Left renal pelvis (tissue), 4 donors: ENCODE data around the gene CDH13. TPM values are rescaled to one million over a fixed set of nuclear protein-coding genes. Genes with fewer than 3 reads are reported as not detected.

Experiments used
- DNase-seq, 4 donors: peaks; one replicate each; pipeline ENCODE4 v3.0.0-alpha.2; 2013; ENCODE audit warnings: low read depth in 4 of 4, low spot score in 3 of 4
- polyA plus RNA-seq, 4 donors: library from polyadenylated mRNA; unstranded; fragments of 120-200 nt; gene quantifications; one replicate each; pipeline ENCODE4 v1.2.1, GENCODE V29; 2013; ENCODE audit not compliant: insufficient read length in 4 of 4

Gene CDH13
- polyA plus RNA-seq, 4 donors = 4.9 to 18.0 (median 11.3) TPM

GRCh38 chr16:83312015-83312717 is 685.4 kb downstream of the CDH13 start:
- no peak for DNase-seq

- no peak for DNase-seq
These were observed 686.0 kb downstream of the CDH13 start for GRCh38 chr16:83312718-83313245.

DNA sequence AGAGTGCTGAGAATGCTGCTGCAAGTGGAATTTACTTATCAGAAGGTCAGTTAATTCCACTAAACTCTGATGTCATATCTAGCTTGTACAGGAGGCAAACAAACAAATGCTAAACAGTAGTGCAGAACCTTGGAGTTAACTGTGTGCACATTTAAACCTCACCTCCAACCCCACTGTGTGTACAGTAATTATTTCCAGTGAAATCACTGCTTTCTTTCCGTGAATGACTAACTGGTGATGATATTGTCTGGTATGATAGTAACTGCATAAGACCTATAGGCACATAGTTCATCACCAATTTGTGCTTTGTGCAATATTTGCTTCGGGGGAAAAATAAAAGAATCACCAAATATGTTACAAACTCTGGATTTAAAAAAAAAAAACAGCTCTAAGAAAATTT is 688.5 kb downstream of the CDH13 start:
- DNase-seq = no peak

DNA sequence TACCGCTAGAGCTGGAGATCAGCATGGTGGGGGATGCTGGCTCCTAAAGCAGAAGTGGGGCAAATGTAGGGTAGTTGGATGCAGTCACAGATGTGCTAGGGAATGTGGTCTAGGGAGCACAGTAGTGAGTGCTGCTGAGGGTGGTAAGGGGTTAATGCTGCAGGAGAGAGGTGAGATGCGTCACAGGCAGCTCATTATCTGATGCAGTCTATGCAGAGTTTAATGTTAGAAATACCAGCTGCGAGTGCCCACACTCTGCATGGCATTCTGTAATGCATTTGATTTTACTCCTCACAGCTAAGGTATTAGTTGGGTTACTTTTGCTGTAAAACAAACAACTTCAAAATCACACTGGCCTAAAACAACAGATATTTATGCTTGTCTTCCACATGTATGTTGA is 689.7 kb downstream of the CDH13 start:
- no peak for DNase-seq

- DNase-seq = no peak
These were observed 691.6 kb downstream of the CDH13 start for GRCh38 chr16:83318390-83318789.

- DNase-seq = no peak
These were observed 702.2 kb downstream of the CDH13 start for GRCh38 chr16:83328936-83329335.

GRCh38 chr16:83329441-83329840 is 702.7 kb downstream of the CDH13 start:
- DNase-seq = no peak

DNA sequence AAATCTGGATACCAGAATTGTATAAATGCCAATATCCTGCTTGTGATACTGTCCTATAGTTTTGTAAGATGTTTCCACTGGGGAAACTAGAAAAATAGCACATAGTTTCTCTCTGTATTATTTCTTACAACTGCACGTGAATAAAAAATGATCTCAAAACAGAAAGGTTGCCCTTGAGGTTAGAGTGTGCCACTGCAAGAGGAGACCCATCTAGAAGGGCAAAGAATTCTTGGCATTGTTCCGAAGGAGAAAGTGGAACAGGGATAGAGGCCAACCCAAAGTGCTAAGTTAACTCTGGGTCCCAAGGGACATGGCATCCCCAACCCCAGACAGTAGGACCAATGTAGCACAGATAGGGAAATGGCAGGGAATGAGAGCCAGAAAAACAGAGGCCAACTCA is 703.5 kb downstream of the CDH13 start:
- no peak for DNase-seq

DNA sequence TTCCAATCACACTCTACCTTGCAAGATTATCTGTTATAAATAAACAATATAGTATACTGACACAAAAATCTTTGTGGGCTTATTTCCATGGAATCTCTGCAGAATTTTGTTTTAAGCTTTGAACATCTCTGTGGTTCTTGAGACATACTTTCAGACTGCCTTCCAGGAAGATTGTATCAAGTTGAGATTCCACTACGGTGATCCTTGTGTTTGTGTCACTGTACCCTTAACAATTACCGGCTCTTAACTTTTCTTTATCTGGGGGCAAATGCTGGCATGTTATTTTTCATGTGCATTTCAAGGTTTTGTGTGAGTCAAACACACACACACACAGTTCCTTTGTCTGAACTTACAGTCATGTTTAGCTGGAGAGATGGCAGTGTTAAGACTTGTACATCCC is 708.3 kb downstream of the CDH13 start:
- no peak for DNase-seq

DNA sequence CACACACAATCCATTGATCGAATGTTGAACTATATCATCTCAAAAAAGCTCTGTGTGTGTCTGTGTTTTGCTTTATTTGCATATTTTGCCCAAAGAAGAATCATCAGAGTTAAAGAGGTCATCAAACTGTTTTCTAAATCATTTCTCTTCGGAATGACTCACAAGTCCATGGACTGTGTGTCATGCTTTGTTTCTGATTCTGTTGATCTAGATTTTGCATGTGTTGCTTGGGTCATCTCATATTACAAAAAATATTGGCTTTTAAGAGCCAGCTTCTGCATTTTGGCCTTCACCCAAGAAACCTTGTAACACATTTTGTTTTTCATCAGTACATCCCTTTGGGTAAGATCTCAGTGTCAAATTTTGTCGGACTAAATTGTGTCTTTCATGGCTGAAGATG is 709.8 kb downstream of the CDH13 start:
- DNase-seq = no peak

DNA sequence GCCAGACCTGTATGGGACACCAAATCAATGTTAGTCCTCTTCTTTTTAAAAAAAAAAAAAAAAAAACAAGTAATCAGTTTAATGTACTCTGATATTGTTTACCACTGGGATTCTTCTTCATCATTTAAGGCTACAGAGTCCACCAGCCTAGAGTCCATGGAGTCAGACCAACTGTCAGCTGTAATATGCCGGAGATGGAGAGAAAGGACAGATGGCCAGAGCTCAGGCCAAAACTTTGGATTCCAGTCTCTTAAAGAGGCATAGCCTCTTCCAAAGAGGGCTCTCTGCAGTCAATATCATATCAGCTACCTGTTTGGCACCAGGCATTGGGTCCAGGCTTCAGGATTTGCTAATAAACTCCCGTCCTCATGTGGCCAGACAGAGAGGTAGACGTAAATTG is 711.4 kb downstream of the CDH13 start:
- no peak for DNase-seq

GRCh38 chr16:83338941-83339340 is 712.2 kb downstream of the CDH13 start:
- no peak for DNase-seq

- DNase-seq = no peak
These were observed 717.2 kb downstream of the CDH13 start for GRCh38 chr16:83343935-83344366.

DNA sequence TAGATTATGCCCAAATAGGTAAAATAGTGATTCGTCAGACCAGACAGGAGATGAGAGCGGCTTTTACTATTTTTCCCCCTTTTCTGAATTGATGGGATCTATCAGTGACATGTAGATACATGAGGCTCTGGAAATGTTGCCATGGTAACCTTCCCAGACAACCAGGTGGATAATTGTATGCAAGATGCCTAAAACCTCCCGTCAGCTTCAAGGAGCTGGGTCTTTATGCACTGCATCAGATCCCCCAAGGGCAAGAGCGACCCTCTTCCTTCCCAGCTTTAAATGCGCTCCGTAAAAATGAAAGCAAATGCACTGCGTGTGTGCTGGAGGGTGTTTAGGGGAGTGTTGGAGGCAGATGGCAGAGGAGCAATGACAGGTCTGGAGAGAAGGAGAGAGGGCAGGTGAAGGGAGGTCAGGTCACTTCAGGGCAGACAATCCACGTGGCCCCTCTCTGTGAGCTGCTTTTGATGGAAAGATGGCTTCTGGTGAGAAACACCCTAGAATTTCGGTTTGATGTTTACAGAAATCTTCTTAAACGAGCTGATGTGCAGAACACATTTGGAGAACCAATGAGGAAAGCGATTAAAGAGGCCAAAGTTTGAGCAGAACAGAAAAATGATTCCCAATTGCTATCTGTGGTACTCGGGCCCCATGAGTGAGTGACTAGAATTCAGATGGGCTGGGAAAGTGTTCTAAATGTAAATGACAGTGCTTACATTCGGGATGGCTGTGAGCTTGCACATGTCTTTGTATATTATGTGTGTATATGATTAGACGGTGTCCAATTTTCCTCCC is 719.3 kb downstream of the CDH13 start:
- no peak for DNase-seq

- DNase-seq = no peak
These were observed 722.2 kb downstream of the CDH13 start for GRCh38 chr16:83348991-83349390.

DNA sequence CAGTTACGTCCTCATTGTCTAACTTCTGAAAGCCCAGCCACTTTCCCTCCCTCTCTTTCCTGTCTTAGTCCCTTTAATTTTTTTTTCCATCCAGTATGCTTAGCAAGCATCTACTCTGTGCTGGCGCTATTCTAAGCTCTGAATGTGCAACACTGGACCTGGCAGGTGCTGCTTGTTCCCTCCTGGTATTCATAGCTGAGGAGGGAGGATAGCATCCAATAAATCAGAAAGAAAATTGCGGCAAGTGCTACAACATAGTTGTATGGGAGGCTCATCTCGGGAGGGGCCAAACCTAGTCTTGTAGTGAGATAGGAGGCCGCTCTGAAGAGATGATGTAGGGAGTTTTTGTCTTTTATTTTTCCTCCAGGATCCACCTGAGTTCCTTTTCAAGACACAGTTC is 723.7 kb downstream of the CDH13 start:
- DNase-seq = no peak

- DNase-seq = no peak
These were observed 725.1 kb downstream of the CDH13 start for GRCh38 chr16:83351846-83352245.

- DNase-seq = no peak
These were observed 726.5 kb downstream of the CDH13 start for GRCh38 chr16:83353241-83353640.

GRCh38 chr16:83354015-83354414 is 727.2 kb downstream of the CDH13 start:
- DNase-seq = no peak

- no peak for DNase-seq
These were observed 728.9 kb downstream of the CDH13 start for GRCh38 chr16:83355570-83356218.

DNA sequence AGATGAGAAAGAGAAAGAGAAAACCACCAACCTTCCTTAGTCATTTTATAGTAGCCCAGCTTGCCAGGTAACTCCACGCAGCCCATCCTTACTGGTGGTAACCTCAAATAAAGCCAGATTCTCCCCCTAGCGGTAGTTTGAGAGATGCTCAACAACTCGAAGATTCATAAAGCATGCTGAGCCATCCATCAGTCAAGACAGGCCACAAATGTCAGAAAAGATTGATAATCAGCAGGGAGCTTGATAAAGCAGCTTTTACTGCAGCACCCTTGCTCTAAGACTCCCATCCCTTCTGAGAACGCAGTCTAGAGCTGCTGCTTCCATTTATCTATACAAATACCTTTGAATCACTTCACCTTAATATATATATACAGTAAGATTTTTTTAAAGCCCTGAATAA is 729.5 kb downstream of the CDH13 start:
- peak in 3 of 4 donors; percentile 1 to 26 (median 4) for DNase-seq
